Vagina (tissue), 2 donors: ENCODE data around the gene TMEM59L. TPM values are rescaled to one million over a fixed set of nuclear protein-coding genes. Genes with fewer than 3 reads are reported as not detected.

Experiments used
- DNase-seq, 2 donors: peaks; one replicate each; pipeline ENCODE4 v3.0.0-alpha.2; 2017; ENCODE audit errors: extremely low spot score in 2 of 2
- H3K27ac ChIP-seq: fragments of 200-600 bp; sonication (generic); one replicate; pipeline ENCODE4 v1.5.1; 2019
- H3K27me3 ChIP-seq: fragments of 200-600 bp; sonication (generic); one replicate; pipeline ENCODE4 v1.5.1; 2019
- H3K36me3 ChIP-seq, 2 donors: fragments of 200-600 bp; sonication (generic); one replicate each; pipeline ENCODE4 v1.5.1; 2017 to 2019
- H3K4me1 ChIP-seq: fragments of 200-600 bp; sonication (generic); one replicate; pipeline ENCODE4 v1.5.1; 2019
- H3K4me3 ChIP-seq, 2 donors: fragments of 200-600 bp; sonication (generic); 1 replicate in 1 of 2; 2 replicates in 1 of 2; pipeline ENCODE4 v1.5.1; 2016 to 2019
- H3K9me3 ChIP-seq: fragments of 200-600 bp; sonication (generic); one replicate; pipeline ENCODE4 v1.5.1; 2019
- POLR2A ChIP-seq, 2 donors: fragments of 450-650 bp; IDR thresholded peaks; one replicate each; pipeline ENCODE4 v1.6.1; 2017; ENCODE audit warnings: antibody characterized with exemption in 2 of 2, mild to moderate bottlenecking in 2 of 2, moderate library complexity in 2 of 2
- POLR2AphosphoS5 ChIP-seq, 2 donors: sonication (generic); formaldehyde crosslinking; IDR thresholded peaks; one replicate each; pipeline ENCODE4 v1.9.0; 2017; ENCODE audit warnings: antibody characterized with exemption in 2 of 2, mild to moderate bottlenecking in 2 of 2, low read depth in 1 of 2; ENCODE audit not compliant: insufficient read depth in 1 of 2
- intact Hi-C: fragments of 100-400 bp; cut with DNase I; formaldehyde crosslinking; loops from one replicate; pipeline ENCODE4 v1.15.1; 2023
- total RNA-seq: library from RNA; depleted of rRNA; stranded (reverse); fragments of >200 nt; gene quantifications from one replicate; pipeline ENCODE4 v1.2.3, GENCODE V29; 2016
- TF ChIP-seq, protein P1 (sequence below), 3 experiments: fragments of 450-650 bp in 2 of 3; fragments of 200-600 bp in 1 of 3; sonication (generic) in 1 of 3; IDR thresholded peaks; one replicate each; pipeline ENCODE4 v1.5.1; 2017 to 2019; ENCODE audit warnings: antibody characterized with exemption in 3 of 3, mild to moderate bottlenecking in 2 of 3, moderate library complexity in 2 of 3

Gene TMEM59L
- total RNA-seq, 1 donor from 2014 or later = 4.2 TPM

DNA sequence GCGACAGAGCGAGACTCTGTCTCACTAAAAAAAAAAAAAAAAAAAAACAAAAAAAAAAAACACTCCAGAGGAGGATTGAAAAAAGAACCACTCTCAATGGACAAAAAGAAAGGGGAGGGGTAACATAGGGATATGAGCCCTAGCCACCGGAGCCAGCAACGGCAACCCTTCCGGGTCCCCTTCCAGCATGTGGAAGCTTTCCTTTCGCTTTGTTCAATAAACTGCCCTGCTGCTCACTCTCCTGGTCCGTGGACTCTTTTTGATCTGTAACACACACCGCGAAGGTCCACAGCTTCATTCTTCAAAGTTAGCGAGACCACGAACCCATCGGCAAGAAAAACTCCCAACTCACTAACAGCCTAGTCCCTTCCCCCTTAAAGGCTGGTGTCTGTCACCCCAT is 25.1 kb upstream of the TMEM59L start:
- Histone ChIP-seq H3K4me1 (peaks cover 32% of the 10 kb centered on the region), H3K9me3 (no peaks in the 10 kb centered on the region), H3K36me3 (peaks cover 0 to 8% of the 10 kb centered on the region in 2 donors), H3K27ac (peak overlapping the region; percentile 88), H3K4me3 (no peak overlapping the region), H3K27me3 (no peaks in the 10 kb centered on the region)
- intact Hi-C loops = no loop called here
- no peak for DNase-seq
- TF ChIP-seq, protein P1, sequence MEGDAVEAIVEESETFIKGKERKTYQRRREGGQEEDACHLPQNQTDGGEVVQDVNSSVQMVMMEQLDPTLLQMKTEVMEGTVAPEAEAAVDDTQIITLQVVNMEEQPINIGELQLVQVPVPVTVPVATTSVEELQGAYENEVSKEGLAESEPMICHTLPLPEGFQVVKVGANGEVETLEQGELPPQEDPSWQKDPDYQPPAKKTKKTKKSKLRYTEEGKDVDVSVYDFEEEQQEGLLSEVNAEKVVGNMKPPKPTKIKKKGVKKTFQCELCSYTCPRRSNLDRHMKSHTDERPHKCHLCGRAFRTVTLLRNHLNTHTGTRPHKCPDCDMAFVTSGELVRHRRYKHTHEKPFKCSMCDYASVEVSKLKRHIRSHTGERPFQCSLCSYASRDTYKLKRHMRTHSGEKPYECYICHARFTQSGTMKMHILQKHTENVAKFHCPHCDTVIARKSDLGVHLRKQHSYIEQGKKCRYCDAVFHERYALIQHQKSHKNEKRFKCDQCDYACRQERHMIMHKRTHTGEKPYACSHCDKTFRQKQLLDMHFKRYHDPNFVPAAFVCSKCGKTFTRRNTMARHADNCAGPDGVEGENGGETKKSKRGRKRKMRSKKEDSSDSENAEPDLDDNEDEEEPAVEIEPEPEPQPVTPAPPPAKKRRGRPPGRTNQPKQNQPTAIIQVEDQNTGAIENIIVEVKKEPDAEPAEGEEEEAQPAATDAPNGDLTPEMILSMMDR (IDR thresholded peaks at IDR 0.05) = no peak
- TF ChIP-seq POLR2AphosphoS5 (IDR thresholded peaks at IDR 0.05; ENCODE audit: insufficient read depth in 1 of 2, low read depth in 1 of 2) = no peak
- TF ChIP-seq POLR2A (IDR thresholded peaks at IDR 0.05) = no peak

DNA sequence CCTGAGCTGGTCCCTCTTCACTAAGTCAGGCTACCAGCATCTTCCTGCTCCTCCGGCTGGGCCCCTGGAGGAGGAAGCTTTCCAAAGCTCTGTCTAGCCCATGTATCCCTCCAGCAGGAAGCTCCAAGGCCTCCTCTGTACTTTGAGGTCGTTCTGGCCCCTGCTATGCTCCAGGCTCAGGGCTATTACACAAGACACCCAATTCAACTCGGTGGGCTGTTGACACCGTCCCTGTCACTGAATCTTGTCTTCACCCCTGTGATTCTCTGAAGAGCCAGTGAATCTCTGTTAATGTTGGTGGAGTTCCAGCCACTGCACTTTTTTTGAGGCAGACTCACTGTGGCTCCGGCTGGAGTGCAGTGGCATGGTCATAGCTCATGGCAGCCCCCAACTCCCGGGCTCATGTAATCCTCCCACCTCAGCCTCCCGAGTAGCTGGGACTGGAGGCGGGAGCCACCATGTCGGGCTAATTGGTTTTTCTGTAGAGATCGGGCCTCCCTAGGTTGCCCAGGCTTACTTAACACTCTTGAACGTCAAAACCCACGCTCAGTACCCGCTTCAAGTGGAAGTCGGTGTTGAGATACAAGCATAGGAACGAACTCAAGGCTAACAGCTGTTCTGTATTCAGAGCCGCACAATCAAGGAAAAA is 24.6 kb upstream of the TMEM59L start:
- H3K4me1 ChIP-seq = peaks cover 33% of the 10 kb centered on the region
- peak overlapping the region; percentile 72 to 79 for H3K4me3 ChIP-seq
- peaks cover 0 to 8% of the 10 kb centered on the region in 2 donors for H3K36me3 ChIP-seq
- DNase-seq = no peak
- H3K27me3 ChIP-seq = no peaks in the 10 kb centered on the region
- H3K27ac ChIP-seq = peak overlapping the region; percentile 88
- no peaks in the 10 kb centered on the region for H3K9me3 ChIP-seq
- intact Hi-C loops = no loop called here
- TF ChIP-seq, protein P1 (IDR thresholded peaks at IDR 0.05) = no peak
- TF ChIP-seq POLR2AphosphoS5 (IDR thresholded peaks at IDR 0.05; ENCODE audit: insufficient read depth in 1 of 2, low read depth in 1 of 2) = no peak
- TF ChIP-seq POLR2A (IDR thresholded peaks at IDR 0.05) = no peak

DNA sequence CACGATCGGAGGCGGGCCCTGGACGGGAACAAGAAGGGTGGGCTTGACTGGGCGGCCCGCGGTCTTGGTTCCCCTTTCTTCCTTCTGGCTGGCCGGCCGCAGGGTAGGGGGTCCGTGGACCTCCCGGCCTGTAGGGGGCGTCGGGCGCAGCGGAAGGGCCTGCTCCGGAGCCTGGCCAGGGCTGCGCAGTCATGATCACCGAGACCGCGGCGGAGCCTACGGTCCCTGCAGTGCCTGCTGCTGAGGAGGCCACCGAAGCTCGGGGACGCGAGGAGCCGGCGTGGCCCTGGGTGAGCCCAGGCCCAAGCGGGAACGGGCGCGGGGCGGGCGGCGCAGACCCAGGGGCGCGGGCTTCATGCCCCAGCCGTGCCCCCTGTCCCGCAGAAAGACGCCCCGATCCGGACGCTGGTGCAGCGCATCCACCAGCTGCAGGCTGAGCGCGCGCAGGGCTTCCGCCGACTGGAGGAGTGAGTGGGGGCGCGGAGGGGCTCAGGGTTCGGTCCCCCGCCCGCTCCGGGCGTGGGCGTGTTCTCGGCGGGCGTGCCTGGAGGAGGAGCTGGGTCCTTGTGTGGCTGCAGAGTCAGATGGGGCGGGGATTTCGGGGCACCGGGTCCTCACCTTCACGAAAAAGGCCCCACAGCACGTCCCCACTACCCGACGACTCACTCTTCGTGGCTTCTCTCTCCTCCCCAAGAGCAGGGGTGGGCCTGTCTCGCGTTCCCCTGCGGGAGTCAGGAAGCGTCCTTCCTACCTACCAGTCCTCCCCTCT is 23.9 kb upstream of the TMEM59L start, which contains the start of gene REX1BD:
Gene REX1BD (plus strand): TSS at position 188 of the 769 bp plus-strand sequence. CDS start 4 bp downstream, at position 192.
- peak in 1 of 2 donors; percentile 85 for DNase-seq
- H3K4me1 ChIP-seq = peaks cover 35% of the 10 kb centered on the region
- H3K36me3 ChIP-seq = peaks cover 0 to 8% of the 10 kb centered on the region in 2 donors
- intact Hi-C loops = no loop called here
- TF ChIP-seq POLR2A (IDR thresholded peaks at IDR 0.05) = peak in 1 of 2 donors; percentile 22
- TF ChIP-seq, protein P1 (IDR thresholded peaks at IDR 0.05) = peak; percentile 67 to 96 (median 89)
- peak in 1 of 2 donors; percentile 64 for TF ChIP-seq POLR2AphosphoS5 (IDR thresholded peaks at IDR 0.05; ENCODE audit: insufficient read depth in 1 of 2, low read depth in 1 of 2)
- H3K4me3 ChIP-seq = peak within 1 kb of the TSS; percentile 72 to 79
- peak within 1 kb of the TSS; percentile 88 for H3K27ac ChIP-seq
- H3K27me3 ChIP-seq = no peaks in the 10 kb centered on the region
- no peaks in the 10 kb centered on the region for H3K9me3 ChIP-seq

DNA sequence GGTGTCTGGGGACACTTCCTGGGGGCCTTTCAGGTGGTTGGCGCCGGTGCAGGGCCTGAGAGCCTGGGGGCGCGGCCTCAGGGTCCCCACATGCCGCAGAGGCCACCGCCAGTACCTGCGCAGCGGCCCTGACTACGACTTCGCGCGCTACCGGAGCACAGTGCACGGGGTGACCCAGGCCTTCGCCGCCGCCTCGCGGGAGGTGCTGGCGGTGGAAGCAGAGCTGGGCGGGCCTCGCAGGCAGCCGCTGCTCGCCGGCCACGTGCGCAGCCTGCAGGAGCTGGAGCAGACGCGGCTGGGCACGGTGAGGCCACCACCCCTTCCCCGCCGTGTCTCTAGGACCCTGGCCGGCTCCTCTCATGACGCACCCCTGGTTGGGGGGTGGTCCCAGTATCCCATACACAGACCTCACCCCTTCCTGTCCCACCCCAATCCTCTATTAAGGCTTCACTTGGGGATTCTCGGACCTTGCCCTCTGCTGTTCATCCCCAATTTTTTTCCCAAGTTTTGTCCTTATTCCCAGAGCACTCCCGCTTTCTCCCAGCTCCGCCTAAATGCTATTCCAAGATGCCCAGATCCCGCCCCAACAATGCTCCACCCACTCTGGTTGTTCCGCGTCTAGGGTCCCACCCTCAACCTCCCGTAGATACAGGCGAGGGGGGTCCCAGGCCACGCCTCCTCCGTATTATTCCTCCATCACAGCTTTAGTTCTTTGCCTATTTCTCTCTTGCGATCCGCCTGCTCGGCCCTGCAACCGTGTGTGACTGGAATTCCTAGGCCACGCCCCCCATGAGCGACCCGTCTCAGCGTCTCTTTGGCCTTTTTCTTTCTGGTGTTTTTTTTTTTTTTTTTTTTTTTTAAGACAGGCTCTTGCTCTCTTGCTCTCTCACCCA is 23.0 kb upstream of the TMEM59L start:
- H3K36me3 ChIP-seq = peaks cover 0 to 8% of the 10 kb centered on the region in 2 donors
- TF ChIP-seq POLR2AphosphoS5 (IDR thresholded peaks at IDR 0.05; ENCODE audit: insufficient read depth in 1 of 2, low read depth in 1 of 2) (peak in 1 of 2 donors; percentile 46), POLR2A (IDR thresholded peaks at IDR 0.05) (no peak)
- TF ChIP-seq, protein P1 (IDR thresholded peaks at IDR 0.05) = no peak
- peak overlapping the region; percentile 72 to 79 for H3K4me3 ChIP-seq
- peaks cover 44% of the 10 kb centered on the region for H3K4me1 ChIP-seq
- peak overlapping the region; percentile 88 for H3K27ac ChIP-seq
- intact Hi-C loops = loop anchor here (5.0 to 10.0 kb wide), 3 partner anchors 85 to 263 kb away; no protein-coding TSS in a partner anchor
- H3K9me3 ChIP-seq = no peaks in the 10 kb centered on the region
- DNase-seq = no peak
- no peaks in the 10 kb centered on the region for H3K27me3 ChIP-seq
